GM23338 (cell line): ENCODE measurements around the gene FBLN2. TPM values are rescaled to one million over a fixed set of nuclear protein-coding genes. Genes with fewer than 3 reads are reported as not detected.

Source experiments
- ATAC-seq: fragments of 200-7000 bp; cut with Tn5 transposase; 3 replicates; pipeline ENCODE4 v1.9.1; 2020
- DNase-seq: peaks from one replicate; pipeline ENCODE4 v3.0.0-alpha.2; 2015; ENCODE audit warnings: low spot score
- H2AFZ ChIP-seq: fragments of 200-600 bp; sonication (generic); 2 replicates; pipeline ENCODE4 v1.8.0; 2016; ENCODE audit warnings: antibody characterized with exemption, mild to moderate bottlenecking, moderate library complexity
- H3F3A ChIP-seq: fragments of 200-600 bp; sonication (generic); replicated peaks from 2 replicates; pipeline ENCODE4 v1.8.0; 2017; ENCODE audit warnings: antibody characterized with exemption, mixed run types, low read depth
- H3K27ac ChIP-seq: fragments of 200-600 bp; sonication (generic); 2 replicates; pipeline ENCODE4 v1.6.1; 2016; ENCODE audit warnings: low read depth
- H3K27me3 ChIP-seq: fragments of 200-600 bp; sonication (generic); 2 replicates; pipeline ENCODE4 v1.8.0; 2016; ENCODE audit warnings: mild to moderate bottlenecking, mixed run types, moderate library complexity; ENCODE audit not compliant: insufficient read depth
- H3K36me3 ChIP-seq: fragments of 200-600 bp; sonication (generic); 2 replicates; pipeline ENCODE4 v1.8.0; 2016; ENCODE audit warnings: mild to moderate bottlenecking; ENCODE audit not compliant: insufficient read depth
- H3K4me1 ChIP-seq: fragments of 200-600 bp; sonication (generic); 2 replicates; pipeline ENCODE4 v1.8.0; 2016; ENCODE audit warnings: mild to moderate bottlenecking, moderate library complexity; ENCODE audit not compliant: insufficient read depth
- H3K4me2 ChIP-seq: fragments of 200-600 bp; sonication (generic); 2 replicates; pipeline ENCODE4 v1.7.1; 2017; ENCODE audit warnings: mixed run types
- H3K4me3 ChIP-seq: fragments of 200-600 bp; sonication (generic); 2 replicates; pipeline ENCODE4 v1.6.1; 2016; ENCODE audit warnings: mixed run types
- H3K79me2 ChIP-seq: fragments of 200-600 bp; sonication (generic); replicated peaks from 2 replicates; pipeline ENCODE4 v1.8.0; 2017; ENCODE audit warnings: mild to moderate bottlenecking; ENCODE audit not compliant: insufficient read depth
- H3K9me2 ChIP-seq: fragments of 200-600 bp; sonication (generic); 2 replicates; pipeline ENCODE4 v1.8.0; 2017; ENCODE audit not compliant: insufficient read depth
- H4K20me1 ChIP-seq: fragments of 200-600 bp; sonication (generic); replicated peaks from 2 replicates; pipeline ENCODE4 v1.8.0; 2017; ENCODE audit warnings: mild to moderate bottlenecking; ENCODE audit not compliant: insufficient read depth
- H3K27ac Mint-ChIP-seq: 2 replicates; pipeline ENCODE4 v1.8.0; 2020; ENCODE audit warnings: inconsistent platforms, mild to moderate bottlenecking, moderate library complexity, mixed read lengths
- H3K27me3 Mint-ChIP-seq: 3 replicates; pipeline ENCODE4 v1.8.0; 2022; ENCODE audit warnings: low read depth, mild to moderate bottlenecking, moderate library complexity, mixed read lengths, inconsistent platforms; ENCODE audit not compliant: insufficient read depth, poor library complexity
- H3K36me3 Mint-ChIP-seq: 3 replicates; pipeline ENCODE4 v1.8.0; 2021; ENCODE audit warnings: low read depth, mild to moderate bottlenecking, inconsistent platforms, moderate library complexity, mixed read lengths
- H3K4me1 Mint-ChIP-seq: 3 replicates; pipeline ENCODE4 v1.8.0; 2020; ENCODE audit warnings: mild to moderate bottlenecking, inconsistent platforms, mixed read lengths
- H3K4me3 Mint-ChIP-seq: 3 replicates; pipeline ENCODE4 v1.8.0; 2021; ENCODE audit warnings: moderate library complexity, mild to moderate bottlenecking, inconsistent platforms, mixed read lengths
- H3K9me3 Mint-ChIP-seq: 3 replicates; pipeline ENCODE4 v1.8.0; 2020; ENCODE audit warnings: moderate library complexity, mild to moderate bottlenecking, inconsistent platforms, mixed read lengths
- CREB1 ChIP-seq: fragments of 250-450 bp; sonication (Bioruptor Pico); IDR thresholded peaks from 2 replicates; pipeline ENCODE4 v1.5.0; 2020; ENCODE audit warnings: low read depth, mild to moderate bottlenecking, moderate library complexity
- ETS1 ChIP-seq: IDR thresholded peaks from 2 replicates; pipeline ENCODE4 v1.6.1; 2016; ENCODE audit warnings: antibody characterized with exemption
- EZH2 ChIP-seq: fragments of 200-600 bp; sonication (generic); IDR thresholded peaks from one replicate; pipeline ENCODE4 v1.8.0; 2017; ENCODE audit warnings: antibody characterized with exemption, mild to moderate bottlenecking, low read depth; ENCODE audit not compliant: unreplicated experiment
- EZH2phosphoT487 ChIP-seq: fragments of 200-600 bp; sonication (generic); IDR thresholded peaks from one replicate; pipeline ENCODE4 v1.8.1; 2018; ENCODE audit warnings: antibody characterized with exemption; ENCODE audit not compliant: unreplicated experiment
- JUNB ChIP-seq: IDR thresholded peaks from one replicate; pipeline ENCODE4 v1.6.1; 2016; ENCODE audit warnings: antibody characterized with exemption; ENCODE audit not compliant: unreplicated experiment
- NANOG ChIP-seq: IDR thresholded peaks from 2 replicates; pipeline ENCODE4 v1.6.1; 2016; ENCODE audit warnings: antibody characterized with exemption, borderline replicate concordance
- POLR2AphosphoS5 ChIP-seq: IDR thresholded peaks from 2 replicates; pipeline ENCODE4 v1.6.1; 2016; ENCODE audit warnings: antibody characterized with exemption, low read depth
- REST ChIP-seq: IDR thresholded peaks from one replicate; pipeline ENCODE4 v1.6.1; 2018; ENCODE audit warnings: antibody characterized with exemption; ENCODE audit not compliant: unreplicated experiment
- STAT1 ChIP-seq: IDR thresholded peaks from one replicate; pipeline ENCODE4 v1.6.1; 2016; ENCODE audit warnings: antibody characterized with exemption; ENCODE audit not compliant: unreplicated experiment
- ZNF114 ChIP-seq: fragments of 250-450 bp; sonication (Bioruptor Pico); IDR thresholded peaks from 2 replicates; pipeline ENCODE4 v1.5.0; 2020; ENCODE audit warnings: mild to moderate bottlenecking, moderate library complexity
- ZNF331 ChIP-seq: fragments of 250-450 bp; sonication (Bioruptor Pico); IDR thresholded peaks from 2 replicates; pipeline ENCODE4 v1.5.0; 2020; ENCODE audit warnings: low read depth, mild to moderate bottlenecking, moderate library complexity
- polyA plus RNA-seq: library from polyadenylated mRNA; unstranded; fragments of >200 nt; fragmentation: Nextera tagmentation; extraction: Ambion mirVana; gene quantifications from 2 replicates; pipeline ENCODE4 v1.2.1, GENCODE V29; 2016
- total RNA-seq: library from RNA; depleted of rRNA; stranded (reverse); fragments of >200 nt; shearing (Covaris generic); gene quantifications from 2 replicates; pipeline ENCODE4 v1.2.3, GENCODE V29; 2014

The FBLN2 gene
- total and polyA plus RNA-seq, 2 experiments from 2014 or later, result 18.8 to 26.8 TPM

GRCh38 chr3:13624671-13625125, 75.8 kb downstream of the FBLN2 start (continued):
- TF ChIP-seq ETS1, result no peak
- no peak for TF ChIP-seq JUNB
- TF ChIP-seq EZH2phosphoT487, result no peak
- no peak for TF ChIP-seq EZH2
- TF ChIP-seq REST, result no peak
- no peak for TF ChIP-seq NANOG
- no peak for TF ChIP-seq ZNF331 (CRISPR knock-in tag)
- TF ChIP-seq ZNF114 (CRISPR knock-in tag), result no peak
- no peak for TF ChIP-seq POLR2AphosphoS5

GRCh38 chr3:13626396-13626795, 77.5 kb downstream of the FBLN2 start:
- ATAC-seq (peak; percentile 31), DNase-seq (no peak)
- TF ChIP-seq ZNF114 (CRISPR knock-in tag) (no peak), REST (no peak), ZNF331 (CRISPR knock-in tag) (no peak), ETS1 (no peak), STAT1 (no peak), POLR2AphosphoS5 (no peak), JUNB (no peak), EZH2 (no peak), EZH2phosphoT487 (no peak), CREB1 (CRISPR knock-in tag) (no peak)

More at GRCh38 chr3:13626396-13626795, 77.5 kb downstream of the FBLN2 start:
- no peaks in the 10 kb centered on the region for H3K9me2 ChIP-seq
- H3K27ac Mint-ChIP-seq, result no peak overlapping the region
- no peaks in the 10 kb centered on the region for H3K36me3 ChIP-seq
- H3K4me3 Mint-ChIP-seq, result no peak overlapping the region
- H3K36me3 Mint-ChIP-seq, result no peaks in the 10 kb centered on the region; the same call in 2 of the 3 replicates
- peaks cover 2% of the 10 kb centered on the region; the same call in 1 of the 3 replicates for H3K4me1 Mint-ChIP-seq
- no peaks in the 10 kb centered on the region for H4K20me1 ChIP-seq
- H3F3A ChIP-seq, result no peaks in the 10 kb centered on the region
- H3K27me3 ChIP-seq, result no peaks in the 10 kb centered on the region
- no peaks in the 10 kb centered on the region; the same call in 2 of the 3 replicates for H3K9me3 Mint-ChIP-seq
- no peak overlapping the region for H2AFZ ChIP-seq
- no peaks in the 10 kb centered on the region for H3K79me2 ChIP-seq
- H3K27me3 Mint-ChIP-seq, result peaks cover 11% of the 10 kb centered on the region
- H3K4me2 ChIP-seq, result no peak overlapping the region
- no peak overlapping the region for H3K27ac ChIP-seq
- H3K4me3 ChIP-seq, result no peak overlapping the region
- H3K4me1 ChIP-seq, result no peaks in the 10 kb centered on the region
